Measurements from ENCODE around the gene HHLA2.

HHLA2 gene

DNA sequence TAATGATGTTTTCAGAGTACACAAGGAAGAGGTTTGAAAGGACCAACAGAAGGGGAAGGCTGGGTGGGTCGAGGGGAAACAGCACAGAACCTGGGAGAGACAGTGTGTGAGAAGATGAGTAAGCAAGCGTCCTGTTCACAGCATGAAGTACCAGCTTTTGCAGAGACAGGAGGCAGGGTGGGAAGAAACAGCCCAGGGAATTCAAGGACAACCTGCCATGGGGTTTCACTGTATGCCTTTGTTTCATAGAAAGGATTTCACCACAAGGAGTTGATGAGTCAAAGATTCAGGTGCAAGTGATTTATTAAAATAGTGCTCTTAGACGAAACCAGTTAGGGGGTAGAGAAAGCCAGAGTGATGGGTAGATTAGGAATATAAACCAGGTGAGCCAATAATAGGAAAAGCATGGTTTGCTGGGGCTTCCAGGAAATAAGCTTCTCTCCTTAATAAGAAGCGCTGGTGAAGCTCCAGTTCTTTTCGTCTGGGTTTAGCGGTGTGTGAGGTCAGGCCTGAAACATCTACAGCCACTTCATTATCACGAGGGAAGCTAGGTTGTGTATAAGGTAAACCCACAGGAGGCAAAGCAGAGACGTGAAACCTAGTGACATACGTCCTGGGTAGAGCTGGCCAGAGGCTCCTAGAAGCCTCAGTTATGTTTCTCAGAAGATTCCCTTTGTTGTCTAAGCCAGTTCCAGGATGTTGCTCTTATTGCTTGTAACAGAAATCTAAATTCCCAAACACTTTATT is 3.9 kb downstream of the HHLA2 start:
- DNase-seq (ENCODE audit: low spot score) = no peak

DNA sequence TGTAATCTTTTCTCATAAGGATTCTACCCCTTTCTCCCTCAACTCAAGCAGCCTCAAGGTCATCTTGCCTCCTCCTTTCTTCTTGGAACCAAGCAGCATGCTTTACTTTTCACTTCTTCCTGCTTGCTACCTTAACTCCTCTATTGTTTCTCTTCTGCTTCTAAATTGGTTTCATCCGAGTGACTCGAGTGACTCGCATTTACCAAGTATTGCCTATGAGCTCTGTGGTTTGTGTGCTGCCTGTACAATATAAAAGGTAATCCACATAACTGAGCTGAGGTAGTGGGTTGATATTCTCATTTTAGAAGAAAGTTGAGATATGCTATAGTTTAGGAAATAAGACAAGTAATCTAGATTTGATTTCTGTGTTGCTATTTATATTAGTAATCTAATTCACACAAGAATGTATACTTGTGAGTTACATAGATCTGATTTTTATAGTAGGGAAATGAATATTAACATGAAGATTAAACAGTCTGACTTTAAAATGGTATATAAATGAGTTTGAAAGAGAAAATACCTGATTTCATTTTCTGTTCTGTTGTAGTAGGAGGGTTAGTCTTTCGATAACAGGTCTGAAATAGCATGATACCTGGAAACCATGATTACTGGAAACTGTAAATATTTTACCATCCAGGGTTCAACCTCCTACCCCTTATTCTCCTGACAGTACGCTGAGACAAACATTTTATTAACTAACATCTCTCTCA is 5.5 kb downstream of the HHLA2 start:
- no peak for DNase-seq (ENCODE audit: low spot score)

DNA sequence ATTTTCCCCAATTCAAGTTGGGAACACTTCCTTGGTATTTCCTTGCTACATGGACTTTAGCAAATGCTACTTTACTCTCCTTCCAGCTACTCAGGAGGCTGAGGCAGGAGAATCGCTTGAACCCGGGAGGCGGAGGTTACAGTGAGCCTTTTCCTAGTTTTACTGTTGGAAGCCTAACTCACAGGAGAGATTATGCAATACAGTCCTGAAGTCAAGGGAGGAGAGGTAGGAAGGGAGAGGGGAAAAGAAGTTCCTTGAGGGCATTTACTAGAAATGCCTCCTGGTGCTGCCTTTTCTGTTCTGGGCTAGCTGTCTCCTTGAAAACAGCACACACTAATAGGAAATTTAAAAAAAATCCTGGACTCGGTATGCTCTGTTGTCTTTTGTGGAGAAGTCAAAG is 6.2 kb downstream of the HHLA2 start:
- no peak for DNase-seq (ENCODE audit: low spot score)

DNA sequence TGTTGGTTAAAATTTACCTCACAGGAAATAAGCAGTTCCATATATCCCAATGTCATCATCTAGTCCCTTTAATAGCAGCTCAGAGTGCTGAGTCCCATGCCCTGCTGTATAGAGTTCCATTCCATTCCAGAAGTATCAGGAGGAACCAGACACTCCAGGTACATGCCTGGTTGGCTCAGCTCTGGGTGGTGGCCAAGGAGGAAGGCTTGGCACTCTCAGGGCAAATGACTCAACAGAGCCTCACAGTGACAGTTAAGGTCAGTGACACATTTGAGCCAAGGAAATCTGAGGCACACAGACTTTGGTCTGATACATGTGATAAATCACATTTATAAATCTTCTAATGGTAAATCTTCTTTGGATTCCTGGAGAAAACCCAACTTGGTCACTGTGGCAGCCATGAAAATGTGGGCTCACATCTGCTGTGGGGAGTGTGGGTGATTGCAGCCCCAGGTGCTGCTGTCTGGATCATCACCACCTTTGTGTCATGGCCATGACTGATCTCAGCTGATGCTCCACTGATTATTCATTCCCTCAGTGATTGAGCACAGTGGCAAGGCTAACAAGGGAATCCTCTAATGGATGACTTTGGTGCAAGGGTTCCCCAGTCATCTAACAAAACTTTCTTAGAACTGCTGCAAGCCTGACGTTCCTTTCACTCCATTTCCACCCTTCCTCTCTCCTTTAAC is 9.3 kb downstream of the HHLA2 start:
- no peak for DNase-seq (ENCODE audit: low spot score)

DNA sequence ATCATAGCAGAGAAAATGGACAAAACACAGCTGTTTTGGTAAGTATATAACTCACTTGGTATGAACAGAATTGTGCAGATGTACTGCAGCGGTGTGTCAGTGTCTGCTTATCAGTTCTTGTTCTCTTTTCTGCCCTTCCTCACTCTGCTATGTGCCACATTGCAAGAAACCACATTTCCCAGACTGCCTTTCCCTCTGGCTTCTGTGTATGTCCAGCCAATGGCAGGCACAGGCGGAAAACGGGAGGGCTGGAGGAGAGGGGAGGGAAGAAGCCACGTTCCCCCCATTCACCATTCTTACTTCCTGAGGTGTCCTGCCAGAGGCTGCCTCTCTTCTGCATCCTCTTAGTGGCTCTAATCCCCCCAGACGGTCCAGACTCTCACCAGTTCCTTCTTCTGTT is 15.4 kb downstream of the HHLA2 start:
- no peak for DNase-seq (ENCODE audit: low spot score)

DNA sequence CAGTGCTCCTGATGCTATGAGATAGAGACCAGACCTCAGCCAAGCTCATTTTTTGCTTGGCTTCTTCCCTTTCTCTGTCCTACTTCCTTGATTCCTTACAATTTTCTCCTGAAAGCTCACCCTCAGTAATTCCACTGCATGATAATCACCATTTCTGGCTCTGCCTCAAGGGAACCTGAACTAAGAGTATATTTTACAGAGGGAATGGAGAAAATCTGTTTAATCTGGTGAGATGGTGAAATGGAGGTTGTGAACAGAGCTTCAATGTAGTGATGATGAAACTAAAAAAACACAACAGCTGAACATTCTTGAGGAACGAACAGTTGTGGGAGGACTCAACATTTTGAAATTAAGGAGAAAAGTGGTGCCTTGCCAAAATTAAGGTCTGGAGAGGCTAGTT is 16.3 kb downstream of the HHLA2 start:
- no peak for DNase-seq (ENCODE audit: low spot score)

DNA sequence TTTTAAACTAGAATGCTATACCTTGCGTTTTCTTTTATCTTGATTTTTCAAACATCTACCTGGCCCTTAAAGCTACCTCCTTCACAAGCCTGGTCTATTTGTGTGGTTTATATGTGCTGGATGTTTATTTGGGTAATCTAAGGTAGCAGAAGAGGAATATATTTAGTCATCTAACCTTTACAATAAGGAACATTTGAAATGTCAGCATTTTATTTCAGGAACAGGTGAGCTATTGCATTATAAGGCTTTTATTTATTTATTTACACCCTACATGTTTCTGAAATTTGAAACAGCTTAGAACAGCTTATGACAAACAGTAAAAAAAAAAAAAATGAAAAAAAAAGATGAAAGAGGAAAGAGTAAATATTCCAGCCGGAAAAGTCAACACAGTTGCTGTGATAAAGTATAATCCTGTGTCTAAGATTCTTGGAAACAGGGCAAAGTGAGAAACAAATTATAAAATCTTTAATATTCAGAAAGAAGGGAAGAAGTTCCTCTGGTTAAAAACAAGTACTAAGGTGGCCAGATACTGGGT is 19.5 kb downstream of the HHLA2 start:
- no peak for DNase-seq (ENCODE audit: low spot score)

DNA sequence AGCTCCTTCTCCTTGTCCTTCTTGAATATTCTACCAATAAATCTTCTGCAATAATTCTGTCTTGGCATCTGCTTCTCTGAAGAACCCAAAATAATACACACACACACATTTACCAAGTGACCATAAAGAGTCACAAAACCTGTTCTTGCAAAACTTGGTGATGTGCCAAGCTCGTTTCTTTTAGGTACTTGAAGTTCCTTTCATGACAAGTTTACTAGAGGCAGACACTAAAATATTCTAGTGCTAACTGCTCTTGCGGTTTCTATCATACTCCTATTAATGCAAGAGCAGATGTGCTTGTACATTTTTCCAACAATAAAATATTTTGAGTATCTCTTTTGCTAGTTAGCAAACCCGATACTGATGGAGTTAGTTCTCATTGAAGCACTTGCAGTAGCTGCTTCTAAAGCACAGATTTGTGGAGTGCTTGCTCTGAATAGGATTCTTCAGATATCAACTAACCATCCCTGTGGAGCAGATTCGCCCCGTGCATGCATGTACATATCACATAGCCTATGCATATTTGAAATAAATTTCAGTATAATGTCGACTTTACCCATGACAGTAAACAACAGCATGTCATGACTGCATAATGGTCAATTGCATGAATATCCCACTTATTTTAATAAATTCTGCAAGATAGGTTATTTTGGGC is 23.2 kb downstream of the HHLA2 start:
- no peak for DNase-seq (ENCODE audit: low spot score)

DNA sequence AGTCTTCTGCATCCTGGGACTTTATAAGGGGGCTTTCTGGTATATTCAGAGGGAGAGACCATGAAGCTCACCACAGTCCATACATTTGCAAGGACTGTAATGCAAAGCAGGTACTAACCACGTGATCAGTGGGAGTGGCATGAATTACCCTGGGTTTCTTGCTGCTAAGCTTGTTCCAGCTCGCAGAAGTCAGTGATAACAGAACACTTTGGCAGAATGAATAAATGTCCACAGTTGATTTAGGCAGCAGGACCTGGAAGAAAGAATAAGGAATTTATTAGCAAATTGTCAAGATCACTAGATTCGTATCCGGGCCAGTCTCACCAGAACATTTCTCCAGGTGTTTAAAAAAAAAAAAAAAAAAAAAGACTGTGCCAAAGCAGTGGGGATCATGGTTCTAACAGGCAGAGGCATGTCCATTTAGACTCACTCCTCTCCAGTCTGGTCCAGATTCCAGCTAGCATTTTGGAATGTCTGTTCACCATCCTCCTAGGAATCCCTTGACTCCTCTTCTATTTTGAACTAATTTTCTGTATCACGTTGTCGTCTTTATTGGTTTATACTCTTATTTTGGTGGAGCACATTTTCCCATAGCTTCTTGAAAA is 24.5 kb downstream of the HHLA2 start:
- DNase-seq (ENCODE audit: low spot score) = no peak

DNA sequence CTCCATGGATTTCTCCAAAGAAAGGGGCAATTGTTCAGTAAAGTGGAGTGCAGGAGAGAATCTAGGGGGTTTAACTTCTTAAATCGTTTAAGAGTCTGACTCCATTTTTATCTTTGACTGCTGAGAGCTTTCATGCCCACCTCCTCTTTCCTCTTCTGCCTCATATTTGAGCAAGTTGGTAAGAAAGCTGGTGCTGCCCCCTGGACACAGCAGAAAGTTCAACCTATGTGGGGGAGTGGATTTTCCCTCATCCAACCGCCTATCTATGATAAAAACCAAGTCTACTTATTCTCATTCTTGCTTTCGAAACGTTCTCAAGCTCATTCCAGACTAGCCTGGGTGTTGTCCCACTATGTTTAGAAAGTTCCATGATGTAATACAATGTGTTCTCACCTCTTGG is 26.0 kb downstream of the HHLA2 start:
- no peak for DNase-seq (ENCODE audit: low spot score)

DNA sequence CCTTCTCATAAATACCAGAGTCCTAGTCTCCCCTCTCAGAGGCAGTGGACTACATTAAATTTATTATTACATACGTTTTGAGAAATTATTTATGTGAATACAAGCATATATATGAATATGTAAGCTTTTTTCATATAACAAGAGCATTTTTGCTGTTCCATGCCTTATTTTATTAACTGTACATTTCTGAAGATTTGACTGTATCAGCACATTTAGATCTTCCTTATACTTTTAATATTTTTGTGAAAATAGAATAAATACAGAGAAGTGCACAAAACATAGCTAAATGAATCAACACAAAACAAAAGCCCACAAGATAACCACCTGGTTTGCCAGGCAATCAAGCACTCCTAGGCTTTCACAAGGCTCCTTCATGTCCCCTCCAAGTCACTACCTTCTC is 27.8 kb downstream of the HHLA2 start:
- DNase-seq (ENCODE audit: low spot score) = no peak

DNA sequence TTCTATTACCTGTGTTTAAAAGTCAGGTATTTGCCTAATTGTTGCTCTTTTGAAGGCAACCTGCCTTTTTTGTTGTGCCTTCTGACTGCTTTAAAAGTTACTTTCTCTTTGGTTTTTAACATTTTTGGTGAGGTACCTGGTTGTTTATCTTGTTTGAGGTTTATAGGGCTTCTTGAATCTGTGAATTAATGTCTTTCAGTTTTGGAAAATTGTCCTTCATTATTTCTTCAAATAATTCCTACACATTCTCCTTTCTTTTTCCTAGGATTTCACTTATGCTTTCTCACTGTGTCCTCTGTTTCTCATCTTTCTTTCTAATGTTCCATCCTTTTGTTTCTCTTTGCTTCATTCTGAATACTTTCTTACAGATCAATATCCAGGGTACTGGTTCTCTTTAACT is 30.8 kb downstream of the HHLA2 start:
- no peak for DNase-seq (ENCODE audit: low spot score)

DNA sequence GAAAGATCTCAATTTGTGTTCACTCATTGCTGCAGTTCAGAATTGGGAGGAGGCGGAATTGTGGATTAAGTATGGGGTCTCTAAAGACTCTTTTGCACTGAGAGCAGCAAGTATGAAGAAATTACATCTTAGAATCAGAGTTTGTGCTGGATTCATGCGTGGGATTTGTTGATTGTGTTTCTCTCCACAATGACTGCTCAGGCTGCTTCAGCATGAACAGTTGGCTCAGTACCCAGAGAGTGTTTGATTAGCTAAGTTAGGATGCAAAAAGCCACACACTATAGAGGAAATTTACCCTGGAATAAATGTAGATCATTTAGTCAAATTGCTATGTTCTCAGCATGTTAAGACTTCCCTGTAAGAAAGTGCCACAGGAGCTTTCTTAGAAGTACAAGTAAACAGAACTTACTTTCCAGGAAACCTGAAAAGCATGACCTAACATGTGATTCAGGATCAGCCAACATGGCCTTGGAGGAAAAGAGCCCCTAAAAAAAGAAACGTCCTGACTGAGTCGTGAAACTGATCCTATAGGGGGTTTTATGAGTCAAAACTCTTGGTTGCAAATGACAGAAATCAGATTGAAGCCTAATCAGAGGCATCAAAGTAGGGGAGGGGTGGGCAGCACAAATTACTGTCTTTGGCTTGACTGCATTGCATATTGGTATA is 32.6 kb downstream of the HHLA2 start:
- DNase-seq (ENCODE audit: low spot score) = no peak

DNA sequence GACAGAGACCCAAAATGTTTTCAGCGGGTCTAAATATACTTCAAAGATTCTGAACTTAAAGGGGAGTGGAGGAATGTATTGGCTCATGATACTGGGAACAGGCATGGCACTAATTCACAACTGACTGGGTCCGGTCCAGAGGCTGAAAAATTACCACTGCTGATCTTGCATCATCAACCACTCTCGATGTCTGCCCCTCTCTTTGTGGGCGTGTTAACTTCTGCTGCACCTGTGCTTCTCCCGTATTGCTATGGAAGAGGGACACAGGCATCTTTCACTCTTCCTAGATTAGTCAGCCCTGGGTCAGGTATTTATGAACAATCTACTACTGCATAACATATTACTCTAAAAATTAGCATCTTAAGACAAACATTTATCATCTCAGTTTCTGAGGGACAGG is 33.2 kb downstream of the HHLA2 start:
- DNase-seq (ENCODE audit: low spot score) = no peak

DNA sequence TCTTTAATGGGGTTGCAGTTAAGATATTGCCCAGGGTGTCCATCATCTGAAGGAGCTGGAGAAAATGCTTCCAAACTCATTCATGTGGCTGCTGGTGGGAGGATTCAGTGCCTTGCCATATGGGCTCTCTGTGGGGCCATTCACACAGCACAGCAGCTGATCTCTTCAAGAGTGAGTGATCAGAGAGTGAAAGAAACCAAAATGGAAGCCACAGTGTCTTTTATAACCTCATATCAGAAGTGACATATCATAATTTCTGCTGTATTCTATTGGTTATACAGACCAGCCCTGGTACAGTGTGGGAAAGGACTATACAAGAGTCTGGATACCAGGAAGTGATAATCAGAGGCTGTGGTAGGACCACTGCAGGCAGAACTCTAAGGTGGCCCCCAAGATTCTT is 33.6 kb downstream of the HHLA2 start:
- no peak for DNase-seq (ENCODE audit: low spot score)

DNA sequence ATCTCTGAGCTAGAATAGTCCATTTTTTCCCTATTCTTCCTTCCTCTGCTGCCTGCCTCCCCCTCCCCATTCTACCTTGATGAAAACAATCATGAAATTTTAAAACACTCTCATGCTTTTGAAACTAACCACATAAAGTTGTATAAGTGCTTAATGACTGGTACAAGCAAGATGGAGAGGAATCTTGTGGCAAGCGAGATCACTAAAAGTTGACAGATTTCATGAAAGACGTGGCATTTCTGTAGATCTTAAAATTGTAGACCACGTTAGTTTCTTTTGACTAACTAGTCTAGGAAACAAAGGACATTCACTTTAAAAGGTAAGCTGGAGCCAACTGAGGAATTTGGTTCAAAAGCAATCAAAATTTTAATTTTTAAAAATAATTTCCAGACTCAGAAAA is 35.4 kb downstream of the HHLA2 start:
- DNase-seq (ENCODE audit: low spot score) = no peak

DNA sequence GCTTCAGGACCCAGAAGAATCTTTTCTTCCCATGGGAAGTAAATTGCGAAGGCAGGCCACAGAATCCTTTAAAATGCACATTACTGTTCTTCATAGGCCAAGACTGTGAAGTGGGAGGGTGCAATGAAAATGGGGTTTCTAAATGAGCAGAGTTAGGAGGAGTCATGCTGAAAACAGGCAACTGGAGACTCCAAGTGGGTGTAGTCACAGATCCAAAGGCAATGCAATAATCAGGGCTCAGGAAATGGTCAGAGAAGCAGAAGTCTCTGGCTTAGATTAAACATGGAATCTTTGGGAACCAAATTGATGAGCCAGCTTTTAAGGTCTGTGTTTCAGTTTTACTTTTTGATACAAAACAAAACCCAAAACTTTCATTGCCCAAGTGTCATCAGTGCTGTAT is 37.6 kb downstream of the HHLA2 start:
- no peak for DNase-seq (ENCODE audit: low spot score)

DNA sequence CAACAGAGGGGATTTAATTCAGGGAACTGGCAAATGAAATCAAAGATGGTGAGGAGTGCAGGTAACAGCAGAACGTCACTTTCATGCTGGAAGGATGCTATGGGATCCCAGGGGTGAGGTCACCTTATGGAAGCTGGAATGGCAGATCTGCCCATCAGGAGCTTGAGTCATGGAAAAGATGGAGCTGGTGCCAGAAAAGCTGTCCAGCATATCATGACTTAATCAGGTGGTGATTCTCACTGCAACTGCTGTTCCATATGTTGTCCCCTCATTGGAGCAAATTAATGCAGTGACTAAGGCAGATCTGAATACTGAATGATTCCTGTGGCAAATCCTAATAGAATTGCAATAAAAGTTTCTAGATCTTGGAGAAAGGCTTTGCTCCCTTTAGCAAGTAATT is 38.4 kb downstream of the HHLA2 start:
- no peak for DNase-seq (ENCODE audit: low spot score)

DNA sequence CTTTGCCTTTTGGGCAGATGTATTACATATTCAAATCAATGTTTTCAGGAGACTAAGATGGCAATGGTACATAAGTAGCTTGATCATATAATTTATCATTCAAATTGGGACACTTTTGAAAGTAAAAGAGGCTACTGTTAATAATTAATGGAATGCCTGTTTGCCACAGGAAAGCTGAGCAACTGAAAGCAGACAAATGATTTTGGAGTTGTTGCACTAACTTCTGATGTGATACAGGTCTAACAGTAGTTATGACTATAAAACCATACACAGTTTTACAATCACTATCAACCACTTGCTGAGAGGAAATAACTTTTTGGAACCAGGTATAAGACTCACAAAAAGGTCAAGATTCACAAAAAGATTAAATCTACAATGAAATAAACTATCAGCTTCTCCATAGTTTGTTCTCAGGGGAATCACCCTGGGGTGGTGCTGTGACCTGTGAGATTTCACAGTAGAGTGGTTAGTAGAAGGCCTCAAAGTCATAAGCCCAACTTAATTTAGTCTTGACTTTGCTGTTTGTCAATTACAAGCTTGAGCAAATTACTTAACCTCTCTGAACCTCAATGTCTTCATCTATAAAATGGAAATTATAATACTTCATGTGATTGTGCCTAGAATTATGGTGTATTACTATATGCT is 42.7 kb downstream of the HHLA2 start:
- no peak for DNase-seq (ENCODE audit: low spot score)

DNA sequence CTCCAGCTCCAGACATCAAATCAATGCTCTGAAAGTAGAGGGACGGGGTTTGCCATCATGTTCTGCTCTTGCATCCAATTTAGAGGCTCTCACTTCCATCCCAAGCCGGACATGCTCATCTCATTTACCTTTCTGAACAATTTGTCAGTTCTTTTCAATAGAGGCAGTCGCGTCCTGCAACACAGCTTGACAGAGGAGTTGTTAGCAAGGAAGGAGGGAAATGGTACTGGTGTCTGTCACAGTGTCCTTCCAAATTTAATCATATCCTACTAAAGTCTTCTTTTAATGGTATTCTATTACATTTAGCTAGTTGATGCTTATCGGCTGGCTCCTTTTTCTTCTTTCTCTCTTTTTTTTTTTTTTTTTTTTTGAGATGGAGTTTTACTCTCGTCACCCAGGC is 45.6 kb downstream of the HHLA2 start:
- no peak for DNase-seq (ENCODE audit: low spot score)

DNA sequence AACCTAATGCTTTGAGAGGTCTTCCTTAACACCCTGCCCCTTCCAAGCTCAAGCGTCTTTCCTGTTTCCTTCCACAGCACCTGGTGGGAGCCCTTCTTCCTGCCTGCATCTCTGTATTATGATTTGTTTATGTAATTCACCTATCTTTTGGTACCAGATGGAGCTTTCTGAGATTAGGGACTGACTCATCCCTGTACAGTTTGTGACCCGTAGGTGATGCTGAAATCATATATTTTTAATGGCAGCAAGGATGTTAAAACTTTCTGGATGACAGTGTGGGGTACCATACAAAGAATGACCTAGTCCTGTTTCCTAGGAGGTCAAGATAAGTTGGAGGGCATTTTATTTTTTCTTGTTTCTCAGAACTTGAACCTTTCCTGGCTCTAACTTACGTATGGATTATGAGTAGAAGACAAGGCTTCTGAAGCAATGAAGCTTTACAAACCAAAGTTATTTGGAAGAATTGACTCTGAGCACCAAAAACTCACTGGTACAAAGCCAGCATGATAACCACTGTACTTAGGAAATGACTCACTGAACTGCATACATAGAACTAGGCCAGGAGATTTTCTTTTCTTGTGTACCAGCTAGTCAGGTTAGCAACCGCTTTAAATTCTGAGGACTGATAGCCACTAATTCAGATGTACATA is 46.6 kb downstream of the HHLA2 start:
- peak; percentile 37 for DNase-seq (ENCODE audit: low spot score)
